ENCODE data around the gene ERBB2. TPM values are rescaled to one million over a fixed set of nuclear protein-coding genes. Genes with fewer than 3 reads are reported as not detected.

Gene ERBB2
- total RNA-seq, 4 donors from 2014 or later: 175 to 439 (median 234) TPM

DNA sequence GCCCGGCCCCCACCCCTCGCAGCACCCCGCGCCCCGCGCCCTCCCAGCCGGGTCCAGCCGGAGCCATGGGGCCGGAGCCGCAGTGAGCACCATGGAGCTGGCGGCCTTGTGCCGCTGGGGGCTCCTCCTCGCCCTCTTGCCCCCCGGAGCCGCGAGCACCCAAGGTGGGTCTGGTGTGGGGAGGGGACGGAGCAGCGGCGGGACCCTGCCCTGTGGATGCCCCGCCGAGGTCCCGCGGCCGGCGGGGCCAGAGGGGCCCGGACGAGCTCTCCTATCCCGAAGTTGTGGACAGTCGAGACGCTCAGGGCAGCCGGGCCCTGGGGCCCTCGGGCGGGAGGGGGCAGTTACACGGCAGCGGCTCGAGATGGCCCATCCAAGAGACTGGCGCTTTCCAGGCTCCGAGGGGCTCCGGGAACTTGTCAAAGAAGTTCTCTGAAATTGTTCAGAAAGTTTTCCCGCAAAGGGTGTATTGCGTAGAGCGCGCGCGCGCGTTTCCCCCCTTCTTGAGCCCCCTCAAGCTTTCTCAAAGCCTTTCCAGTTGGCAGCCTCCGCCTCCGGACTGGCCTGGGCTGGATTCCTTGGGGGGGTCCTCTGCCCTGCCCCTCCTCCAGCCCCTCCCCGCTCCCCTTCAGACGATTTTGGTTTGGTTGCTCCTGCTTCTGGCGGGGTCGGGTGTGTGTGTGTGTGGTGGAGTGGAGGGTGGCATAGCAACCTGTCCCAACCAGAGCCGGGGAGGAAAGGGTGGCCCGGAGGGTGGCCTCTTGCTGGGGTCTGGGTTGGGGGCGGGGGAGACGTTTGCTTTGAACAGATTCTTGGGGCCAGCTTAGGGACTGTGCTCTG lies 504 bp downstream of the ERBB2 start:
- H3K4me3 ChIP-seq: peak overlapping the region; percentile 67 to 85 (median 67)
- H3K36me3 ChIP-seq: no peaks in the 10 kb centered on the region
- WGBS, 2 donors (ENCODE audit: low coverage in 1 of 2): 9% methylated on average over 24 of the region's 57 CpGs; no CpG with 5 or more reads in 1 of the 2 donors
- H3K27me3 ChIP-seq: peaks cover 4% of the 10 kb centered on the region
- H3K9me3 ChIP-seq: no peaks in the 10 kb centered on the region
- H3K27ac ChIP-seq: peak overlapping the region; percentile 90 to 95 (median 92)
- in situ Hi-C loops (cut with MboI; ENCODE audit: low pct_ligation_motif_present in 1 of 4, low pct_unique_long_range_greater_than_20kb in 1 of 4, low sequenced_read_pairs in 3 of 4) (no loop called here), intact Hi-C loops (cut with DNase I; ENCODE audit: low total_unique reads) (no loop called here)
- H3K4me1 ChIP-seq: peaks cover 34 to 49% (median 42%) of the 10 kb centered on the region in 4 donors
- TF ChIP-seq, protein P1, sequence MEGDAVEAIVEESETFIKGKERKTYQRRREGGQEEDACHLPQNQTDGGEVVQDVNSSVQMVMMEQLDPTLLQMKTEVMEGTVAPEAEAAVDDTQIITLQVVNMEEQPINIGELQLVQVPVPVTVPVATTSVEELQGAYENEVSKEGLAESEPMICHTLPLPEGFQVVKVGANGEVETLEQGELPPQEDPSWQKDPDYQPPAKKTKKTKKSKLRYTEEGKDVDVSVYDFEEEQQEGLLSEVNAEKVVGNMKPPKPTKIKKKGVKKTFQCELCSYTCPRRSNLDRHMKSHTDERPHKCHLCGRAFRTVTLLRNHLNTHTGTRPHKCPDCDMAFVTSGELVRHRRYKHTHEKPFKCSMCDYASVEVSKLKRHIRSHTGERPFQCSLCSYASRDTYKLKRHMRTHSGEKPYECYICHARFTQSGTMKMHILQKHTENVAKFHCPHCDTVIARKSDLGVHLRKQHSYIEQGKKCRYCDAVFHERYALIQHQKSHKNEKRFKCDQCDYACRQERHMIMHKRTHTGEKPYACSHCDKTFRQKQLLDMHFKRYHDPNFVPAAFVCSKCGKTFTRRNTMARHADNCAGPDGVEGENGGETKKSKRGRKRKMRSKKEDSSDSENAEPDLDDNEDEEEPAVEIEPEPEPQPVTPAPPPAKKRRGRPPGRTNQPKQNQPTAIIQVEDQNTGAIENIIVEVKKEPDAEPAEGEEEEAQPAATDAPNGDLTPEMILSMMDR (IDR thresholded peaks at IDR 0.05): no peak
- TF ChIP-seq POLR2AphosphoS5 (IDR thresholded peaks at IDR 0.05) (no peak), POLR2A (IDR thresholded peaks at IDR 0.05) (no peak), EP300 (IDR thresholded peaks at IDR 0.05; ENCODE audit: low read depth) (no peak)
- DNase-seq: no peak

DNA sequence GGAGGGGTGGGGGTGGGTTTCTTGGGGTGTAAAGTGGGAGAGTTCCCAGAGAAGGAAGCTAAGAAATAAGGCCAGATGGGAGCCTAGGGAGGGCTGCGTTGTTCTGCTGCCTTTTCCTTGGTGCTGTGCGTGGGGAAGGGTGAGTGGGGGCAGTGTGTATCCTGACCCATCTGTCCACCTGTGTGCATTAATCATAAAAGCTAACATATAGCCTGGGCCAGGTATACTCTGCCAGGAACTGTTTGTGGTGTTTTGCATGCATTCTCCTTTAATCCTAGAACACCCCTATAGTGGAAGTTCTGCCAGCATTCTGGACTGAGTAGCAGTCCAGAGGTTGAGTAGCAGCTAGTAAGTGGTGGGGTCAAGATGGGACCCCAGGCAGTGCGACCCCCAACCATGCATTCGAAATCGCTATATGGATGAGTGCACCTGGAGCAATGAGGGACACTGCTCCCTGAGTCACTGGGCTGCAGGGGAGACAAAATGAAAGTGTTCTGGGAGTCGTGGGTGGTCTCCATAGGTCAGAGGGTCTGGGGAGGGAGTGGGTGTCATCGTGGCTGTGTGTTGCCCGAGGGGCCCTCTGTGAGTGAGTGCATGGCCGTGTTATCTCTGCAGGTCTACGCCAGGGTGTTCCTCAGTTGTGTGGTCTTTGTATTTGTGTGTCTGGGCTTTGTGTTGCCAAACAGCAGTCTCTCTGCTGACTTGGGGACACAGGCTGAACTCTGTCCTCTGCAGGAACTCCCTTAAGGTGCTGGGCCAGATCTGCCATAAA lies 1.3 kb downstream of the ERBB2 start:
- peak; percentile 93 for TF ChIP-seq POLR2A (IDR thresholded peaks at IDR 0.05)
- peak; percentile 91 to 96 (median 94) for TF ChIP-seq POLR2AphosphoS5 (IDR thresholded peaks at IDR 0.05)
- no peak for TF ChIP-seq EP300 (IDR thresholded peaks at IDR 0.05; ENCODE audit: low read depth)
- TF ChIP-seq, protein P1 (IDR thresholded peaks at IDR 0.05): no peak
- in situ Hi-C loops (cut with MboI; ENCODE audit: low pct_ligation_motif_present in 1 of 4, low pct_unique_long_range_greater_than_20kb in 1 of 4, low sequenced_read_pairs in 3 of 4): no loop called here
- Histone ChIP-seq H3K9me3 (no peaks in the 10 kb centered on the region), H3K27me3 (peaks cover 4% of the 10 kb centered on the region), H3K36me3 (no peaks in the 10 kb centered on the region), H3K4me1 (peaks cover 36 to 52% (median 48%) of the 10 kb centered on the region in 4 donors), H3K4me3 (peak overlapping the region; percentile 67 to 85 (median 67)), H3K27ac (peak overlapping the region; percentile 90 to 95 (median 92))
- WGBS, 2 donors (ENCODE audit: low coverage in 1 of 2): 20 to 26% methylated on average over 1 to 10 of the region's 10 CpGs
- intact Hi-C loops (cut with DNase I; ENCODE audit: low total_unique reads): no loop called here
- DNase-seq: peak; percentile 88

DNA sequence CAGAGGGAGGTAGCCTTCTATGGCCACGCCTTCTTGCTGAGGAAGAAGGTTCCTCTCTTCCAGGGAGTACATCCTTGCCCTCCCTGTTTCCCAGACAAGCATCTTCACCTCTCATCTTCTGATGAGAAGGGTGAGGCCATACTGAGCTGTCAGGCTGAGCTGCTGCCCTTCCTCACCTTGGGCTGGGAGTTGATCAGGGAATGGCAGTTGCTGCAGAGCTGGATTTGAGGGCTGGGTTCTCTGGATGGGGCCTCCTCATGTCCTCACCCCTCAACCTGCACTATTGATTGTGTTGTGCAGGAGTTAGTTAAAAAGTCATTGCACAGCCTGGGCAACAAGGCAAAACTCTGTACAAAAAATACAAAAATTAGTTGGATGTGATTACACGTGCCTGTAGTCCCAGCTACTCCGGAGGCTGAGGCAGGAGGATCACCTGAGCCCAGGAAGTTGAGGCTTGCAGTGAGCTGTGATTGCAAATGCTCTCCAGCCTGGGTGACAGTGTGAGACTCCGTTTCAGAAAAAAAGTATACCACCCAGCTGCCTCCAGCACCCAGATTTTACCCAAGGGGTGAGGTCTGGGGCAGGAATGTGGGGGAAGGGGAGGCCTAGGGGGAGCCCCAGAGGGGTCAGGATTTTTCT lies 2.0 kb downstream of the ERBB2 start:
- peaks cover 4% of the 10 kb centered on the region for H3K27me3 ChIP-seq
- no peak for DNase-seq
- H3K4me3 ChIP-seq: no peak overlapping the region
- H3K36me3 ChIP-seq: no peaks in the 10 kb centered on the region
- no peaks in the 10 kb centered on the region for H3K9me3 ChIP-seq
- H3K4me1 ChIP-seq: peaks cover 38 to 59% (median 55%) of the 10 kb centered on the region in 4 donors
- peak overlapping the region; percentile 90 to 95 (median 92) for H3K27ac ChIP-seq
- TF ChIP-seq, protein P1 (IDR thresholded peaks at IDR 0.05): no peak
- TF ChIP-seq EP300 (IDR thresholded peaks at IDR 0.05; ENCODE audit: low read depth): no peak
- no peak for TF ChIP-seq POLR2AphosphoS5 (IDR thresholded peaks at IDR 0.05)
- no peak for TF ChIP-seq POLR2A (IDR thresholded peaks at IDR 0.05)
- WGBS, 2 donors (ENCODE audit: low coverage in 1 of 2): 55% methylated on average over 4 of the region's 4 CpGs; no CpG with 5 or more reads in 1 of the 2 donors
- intact Hi-C loops (cut with DNase I; ENCODE audit: low total_unique reads) (no loop called here), in situ Hi-C loops (cut with MboI; ENCODE audit: low pct_ligation_motif_present in 1 of 4, low pct_unique_long_range_greater_than_20kb in 1 of 4, low sequenced_read_pairs in 3 of 4) (no loop called here)

All from transverse colon (tissue), 4 donors.